Measurements from ENCODE around the gene CARD14.

- no peak for TF ChIP-seq POLR2A (IDR thresholded peaks at IDR 0.05)
- TF ChIP-seq, protein P1, sequence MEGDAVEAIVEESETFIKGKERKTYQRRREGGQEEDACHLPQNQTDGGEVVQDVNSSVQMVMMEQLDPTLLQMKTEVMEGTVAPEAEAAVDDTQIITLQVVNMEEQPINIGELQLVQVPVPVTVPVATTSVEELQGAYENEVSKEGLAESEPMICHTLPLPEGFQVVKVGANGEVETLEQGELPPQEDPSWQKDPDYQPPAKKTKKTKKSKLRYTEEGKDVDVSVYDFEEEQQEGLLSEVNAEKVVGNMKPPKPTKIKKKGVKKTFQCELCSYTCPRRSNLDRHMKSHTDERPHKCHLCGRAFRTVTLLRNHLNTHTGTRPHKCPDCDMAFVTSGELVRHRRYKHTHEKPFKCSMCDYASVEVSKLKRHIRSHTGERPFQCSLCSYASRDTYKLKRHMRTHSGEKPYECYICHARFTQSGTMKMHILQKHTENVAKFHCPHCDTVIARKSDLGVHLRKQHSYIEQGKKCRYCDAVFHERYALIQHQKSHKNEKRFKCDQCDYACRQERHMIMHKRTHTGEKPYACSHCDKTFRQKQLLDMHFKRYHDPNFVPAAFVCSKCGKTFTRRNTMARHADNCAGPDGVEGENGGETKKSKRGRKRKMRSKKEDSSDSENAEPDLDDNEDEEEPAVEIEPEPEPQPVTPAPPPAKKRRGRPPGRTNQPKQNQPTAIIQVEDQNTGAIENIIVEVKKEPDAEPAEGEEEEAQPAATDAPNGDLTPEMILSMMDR (IDR thresholded peaks at IDR 0.05) = no peak
Observed at GRCh38 chr17:80190716-80191115, 20.9 kb downstream of the CARD14 start.
